ENCODE data around the gene BANF2. TPM values are rescaled to one million over a fixed set of nuclear protein-coding genes. Genes with fewer than 3 reads are reported as not detected.

BANF2 gene
- total and polyA plus RNA-seq, 2 of the 13 experiments (the other 11 are each of a cell fraction or from before 2014, with no cell fraction given): 0.35 TPM; not detected in 1

DNA sequence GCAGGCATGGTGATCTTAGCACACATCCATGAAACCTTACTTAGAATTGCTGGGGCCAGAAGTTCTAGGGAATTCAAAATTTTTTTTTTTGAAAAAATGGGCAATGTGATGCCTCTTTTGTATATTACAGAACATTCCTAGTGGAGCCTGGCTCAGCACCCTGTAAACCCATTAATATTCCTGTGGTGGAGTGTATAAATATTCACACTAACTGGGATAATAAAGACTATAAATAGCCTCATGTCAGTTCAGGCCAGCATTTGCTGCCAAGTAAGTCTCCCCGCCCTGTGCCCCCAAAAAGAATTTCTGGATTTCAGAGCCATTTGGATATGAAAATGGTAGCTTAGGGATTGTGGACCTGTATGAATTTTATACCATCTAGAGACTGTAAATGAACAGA, 14.8 kb downstream of the BANF2 start (continued):
- TF ChIP-seq RBM22 (optimal IDR thresholded peaks at IDR 0.05; ENCODE audit: low read length) (no peak), MLLT10 (CRISPR knock-in tag; IDR thresholded peaks at IDR 0.05) (no peak), SIN3B (IDR thresholded peaks at IDR 0.05; ENCODE audit: low read length) (no peak), EED (CRISPR knock-in tag; IDR thresholded peaks at IDR 0.05) (no peak)
- TF ChIP-seq, protein P1, sequence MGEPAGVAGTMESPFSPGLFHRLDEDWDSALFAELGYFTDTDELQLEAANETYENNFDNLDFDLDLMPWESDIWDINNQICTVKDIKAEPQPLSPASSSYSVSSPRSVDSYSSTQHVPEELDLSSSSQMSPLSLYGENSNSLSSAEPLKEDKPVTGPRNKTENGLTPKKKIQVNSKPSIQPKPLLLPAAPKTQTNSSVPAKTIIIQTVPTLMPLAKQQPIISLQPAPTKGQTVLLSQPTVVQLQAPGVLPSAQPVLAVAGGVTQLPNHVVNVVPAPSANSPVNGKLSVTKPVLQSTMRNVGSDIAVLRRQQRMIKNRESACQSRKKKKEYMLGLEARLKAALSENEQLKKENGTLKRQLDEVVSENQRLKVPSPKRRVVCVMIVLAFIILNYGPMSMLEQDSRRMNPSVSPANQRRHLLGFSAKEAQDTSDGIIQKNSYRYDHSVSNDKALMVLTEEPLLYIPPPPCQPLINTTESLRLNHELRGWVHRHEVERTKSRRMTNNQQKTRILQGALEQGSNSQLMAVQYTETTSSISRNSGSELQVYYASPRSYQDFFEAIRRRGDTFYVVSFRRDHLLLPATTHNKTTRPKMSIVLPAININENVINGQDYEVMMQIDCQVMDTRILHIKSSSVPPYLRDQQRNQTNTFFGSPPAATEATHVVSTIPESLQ (CRISPR knock-in tag; conservative IDR thresholded peaks at IDR 0.05): no peak

DNA sequence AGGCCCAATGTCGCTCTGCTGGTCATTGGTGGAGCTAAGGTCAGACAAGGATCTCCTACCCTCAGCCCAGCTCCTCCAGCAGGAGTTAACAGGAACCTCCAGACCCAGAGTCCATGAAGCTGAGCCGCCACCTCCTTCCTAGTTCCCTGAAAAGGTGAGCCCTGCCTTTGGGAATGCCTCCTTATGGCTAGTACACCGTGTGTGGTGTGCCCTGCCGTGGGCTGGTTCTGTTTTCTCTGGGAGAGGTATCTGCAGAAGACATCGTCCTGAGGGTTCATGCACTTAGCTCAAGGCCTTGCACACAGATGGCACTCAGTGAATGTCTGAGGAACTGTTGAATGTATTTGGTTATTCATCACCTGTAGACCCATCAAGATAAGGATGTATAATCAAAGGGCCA, 15.3 kb downstream of the BANF2 start:
- Histone ChIP-seq H2AFZ (ENCODE audit: low read length) (no peak overlapping the region), H3K9me3 (ENCODE audit: low read length) (no peaks in the 10 kb centered on the region), H3K4me1 (ENCODE audit: insufficient read depth, low read length) (peaks cover 50% of the 10 kb centered on the region), H3K4me3 (replicated peaks in 1 of 3; ENCODE audit: insufficient read depth in 1 of 3, low read depth in 2 of 3, low read length in 3 of 3) (no peak overlapping the region), H3K9ac (ENCODE audit: insufficient read depth, low read depth, low read length) (no peak overlapping the region), H3K27me3 (ENCODE audit: control insufficient read depth in 1 of 2, insufficient read depth in 2 of 2, low read length in 2 of 2) (peaks cover 2 to 38% of the 10 kb centered on the region in 2 experiments; a peak in 4 of 5 replicates), H3K27ac (ENCODE audit: extremely low read length, insufficient read depth, low read length) (no peak overlapping the region), H3K79me2 (ENCODE audit: insufficient read depth, low read length) (no peaks in the 10 kb centered on the region), H3K36me3 (replicated peaks in 1 of 2; ENCODE audit: control insufficient read depth in 1 of 2, insufficient read depth in 2 of 2, low read length in 2 of 2) (no peaks in the 10 kb centered on the region), H4K20me1 (ENCODE audit: insufficient read depth, low read length) (no peaks in the 10 kb centered on the region), H3K4me2 (ENCODE audit: low read depth, low read length) (peak overlapping the region; percentile 47)
- POLR2A ChIA-PET: interaction anchor here (0.6 to 3.5 kb wide), 5 partner anchors 9 to 160 kb away, joined by 3 to 24 read pairs (median 3); partner anchors contain the start of gene RRBP1
- 41% methylated on average over 5 of the region's 5 CpGs for WGBS (ENCODE audit: low lambda C conversion rate)
- ATAC-seq (no peak), FAIRE-seq (no peak), DNase-seq (ENCODE audit: low spot score) (no peak)
- CTCF ChIA-PET (ENCODE audit: low intra/inter-chr PET ratio, low total read pairs): no interaction called here
- in situ Hi-C loops (cut with HindIII; ENCODE audit: extremely low pct_ligation_motif_present, low pct_unique_long_range_greater_than_20kb): no loop called here
- intact Hi-C loops (cut with micrococcal nuclease; ENCODE audit: unreplicated experiment): no loop called here
- no TSS peak for BruUV-seq (replicated peaks)
- no peak for TF ChIP-seq CC2D1A (CRISPR knock-in tag; IDR thresholded peaks at IDR 0.05)
- no peak for TF ChIP-seq CENPX (CRISPR knock-in tag; IDR thresholded peaks at IDR 0.05)
- TF ChIP-seq, protein P2, sequence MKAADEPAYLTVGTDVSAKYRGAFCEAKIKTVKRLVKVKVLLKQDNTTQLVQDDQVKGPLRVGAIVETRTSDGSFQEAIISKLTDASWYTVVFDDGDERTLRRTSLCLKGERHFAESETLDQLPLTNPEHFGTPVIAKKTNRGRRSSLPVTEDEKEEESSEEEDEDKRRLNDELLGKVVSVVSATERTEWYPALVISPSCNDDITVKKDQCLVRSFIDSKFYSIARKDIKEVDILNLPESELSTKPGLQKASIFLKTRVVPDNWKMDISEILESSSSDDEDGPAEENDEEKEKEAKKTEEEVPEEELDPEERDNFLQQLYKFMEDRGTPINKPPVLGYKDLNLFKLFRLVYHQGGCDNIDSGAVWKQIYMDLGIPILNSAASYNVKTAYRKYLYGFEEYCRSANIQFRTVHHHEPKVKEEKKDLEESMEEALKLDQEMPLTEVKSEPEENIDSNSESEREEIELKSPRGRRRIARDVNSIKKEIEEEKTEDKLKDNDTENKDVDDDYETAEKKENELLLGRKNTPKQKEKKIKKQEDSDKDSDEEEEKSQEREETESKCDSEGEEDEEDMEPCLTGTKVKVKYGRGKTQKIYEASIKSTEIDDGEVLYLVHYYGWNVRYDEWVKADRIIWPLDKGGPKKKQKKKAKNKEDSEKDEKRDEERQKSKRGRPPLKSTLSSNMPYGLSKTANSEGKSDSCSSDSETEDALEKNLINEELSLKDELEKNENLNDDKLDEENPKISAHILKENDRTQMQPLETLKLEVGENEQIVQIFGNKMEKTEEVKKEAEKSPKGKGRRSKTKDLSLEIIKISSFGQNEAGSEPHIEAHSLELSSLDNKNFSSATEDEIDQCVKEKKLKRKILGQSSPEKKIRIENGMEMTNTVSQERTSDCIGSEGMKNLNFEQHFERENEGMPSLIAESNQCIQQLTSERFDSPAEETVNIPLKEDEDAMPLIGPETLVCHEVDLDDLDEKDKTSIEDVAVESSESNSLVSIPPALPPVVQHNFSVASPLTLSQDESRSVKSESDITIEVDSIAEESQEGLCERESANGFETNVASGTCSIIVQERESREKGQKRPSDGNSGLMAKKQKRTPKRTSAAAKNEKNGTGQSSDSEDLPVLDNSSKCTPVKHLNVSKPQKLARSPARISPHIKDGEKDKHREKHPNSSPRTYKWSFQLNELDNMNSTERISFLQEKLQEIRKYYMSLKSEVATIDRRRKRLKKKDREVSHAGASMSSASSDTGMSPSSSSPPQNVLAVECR (CRISPR knock-in tag; IDR thresholded peaks at IDR 0.05; ENCODE audit: borderline replicate concordance): 0 out of 2 replicates have a peak, but pooled peaks have one; percentile 2
- TF ChIP-seq, protein P3, sequence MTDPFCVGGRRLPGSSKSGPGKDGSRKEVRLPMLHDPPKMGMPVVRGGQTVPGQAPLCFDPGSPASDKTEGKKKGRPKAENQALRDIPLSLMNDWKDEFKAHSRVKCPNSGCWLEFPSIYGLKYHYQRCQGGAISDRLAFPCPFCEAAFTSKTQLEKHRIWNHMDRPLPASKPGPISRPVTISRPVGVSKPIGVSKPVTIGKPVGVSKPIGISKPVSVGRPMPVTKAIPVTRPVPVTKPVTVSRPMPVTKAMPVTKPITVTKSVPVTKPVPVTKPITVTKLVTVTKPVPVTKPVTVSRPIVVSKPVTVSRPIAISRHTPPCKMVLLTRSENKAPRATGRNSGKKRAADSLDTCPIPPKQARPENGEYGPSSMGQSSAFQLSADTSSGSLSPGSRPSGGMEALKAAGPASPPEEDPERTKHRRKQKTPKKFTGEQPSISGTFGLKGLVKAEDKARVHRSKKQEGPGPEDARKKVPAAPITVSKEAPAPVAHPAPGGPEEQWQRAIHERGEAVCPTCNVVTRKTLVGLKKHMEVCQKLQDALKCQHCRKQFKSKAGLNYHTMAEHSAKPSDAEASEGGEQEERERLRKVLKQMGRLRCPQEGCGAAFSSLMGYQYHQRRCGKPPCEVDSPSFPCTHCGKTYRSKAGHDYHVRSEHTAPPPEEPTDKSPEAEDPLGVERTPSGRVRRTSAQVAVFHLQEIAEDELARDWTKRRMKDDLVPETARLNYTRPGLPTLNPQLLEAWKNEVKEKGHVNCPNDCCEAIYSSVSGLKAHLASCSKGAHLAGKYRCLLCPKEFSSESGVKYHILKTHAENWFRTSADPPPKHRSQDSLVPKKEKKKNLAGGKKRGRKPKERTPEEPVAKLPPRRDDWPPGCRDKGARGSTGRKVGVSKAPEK (CRISPR knock-in tag; IDR thresholded peaks at IDR 0.05; ENCODE audit: borderline replicate concordance): 0 out of 2 replicates have a peak, but pooled peaks have one; percentile 36
- 0 out of 2 replicates have a peak, but pooled peaks have one; percentile 7 for TF ChIP-seq ZNF605 (CRISPR knock-in tag; IDR thresholded peaks at IDR 0.05)
- no peak for TF ChIP-seq DMAP1 (CRISPR knock-in tag; IDR thresholded peaks at IDR 0.05)
- 0 out of 2 replicates have a peak, but pooled peaks have one; percentile 50 for TF ChIP-seq GLI4 (CRISPR knock-in tag; IDR thresholded peaks at IDR 0.05; ENCODE audit: borderline replicate concordance)
- TF ChIP-seq, protein P4, sequence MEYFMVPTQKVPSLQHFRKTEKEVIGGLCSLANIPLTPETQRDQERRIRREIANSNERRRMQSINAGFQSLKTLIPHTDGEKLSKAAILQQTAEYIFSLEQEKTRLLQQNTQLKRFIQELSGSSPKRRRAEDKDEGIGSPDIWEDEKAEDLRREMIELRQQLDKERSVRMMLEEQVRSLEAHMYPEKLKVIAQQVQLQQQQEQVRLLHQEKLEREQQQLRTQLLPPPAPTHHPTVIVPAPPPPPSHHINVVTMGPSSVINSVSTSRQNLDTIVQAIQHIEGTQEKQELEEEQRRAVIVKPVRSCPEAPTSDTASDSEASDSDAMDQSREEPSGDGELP (IDR thresholded peaks at IDR 0.05; ENCODE audit: borderline replicate concordance, low read depth): no peak
- no peak for TF ChIP-seq SCMH1 (CRISPR knock-in tag; IDR thresholded peaks at IDR 0.05; ENCODE audit: borderline replicate concordance)

Data from HepG2 (cell line).